Stomach (tissue), 9 donors: Measurements from ENCODE around the gene TNPO3. TPM values are rescaled to one million over a fixed set of nuclear protein-coding genes. Genes with fewer than 3 reads are reported as not detected.

Experiments used
- DNase-seq, 2 donors: peaks; one replicate each; pipeline versions ENCODE4 v3.0.0 to v3.0.0-alpha.2; 2013 to 2019
- H3K27ac ChIP-seq, 5 donors: fragments of 200-600 bp in 4 of 5; sonication (generic) in 4 of 5; one replicate each; pipeline ENCODE4 v1.5.1; 2013 to 2019; ENCODE audit warnings: mild to moderate bottlenecking in 1 of 5, moderate library complexity in 1 of 5
- H3K27me3 ChIP-seq, 3 donors: fragments of 200-600 bp; sonication (generic); one replicate each; pipeline ENCODE4 v1.5.1; 2017 to 2019; ENCODE audit warnings: mixed run types in 1 of 3
- H3K36me3 ChIP-seq, 4 donors: fragments of 200-600 bp; sonication (generic); 1 replicate in 3 of 4; 2 replicates in 1 of 4; pipeline ENCODE4 v1.5.1; 2016 to 2019
- H3K4me1 ChIP-seq, 4 donors: fragments of 200-600 bp; sonication (generic); one replicate each; pipeline ENCODE4 v1.5.1; 2016 to 2019
- H3K4me3 ChIP-seq, 4 donors: fragments of 200-600 bp; sonication (generic) in 3 of 4; one replicate each; pipeline ENCODE4 v1.5.1; 2016 to 2019; ENCODE audit warnings: mild to moderate bottlenecking in 1 of 4
- H3K9me3 ChIP-seq, 4 donors: fragments of 200-600 bp; sonication (generic); one replicate each; pipeline ENCODE4 v1.5.1; 2016 to 2019
- CTCF ChIP-seq, 7 experiments: fragments of 450-650 bp in 4 of 7; fragments of 200-600 bp in 3 of 7; sonication (generic) in 3 of 7; IDR thresholded peaks; one replicate each; pipeline ENCODE4 v1.5.1; 2016 to 2019; ENCODE audit warnings: antibody characterized with exemption in 7 of 7, control low read depth in 2 of 7, mild to moderate bottlenecking in 1 of 7
- EP300 ChIP-seq: sonication (generic); formaldehyde crosslinking; IDR thresholded peaks from one replicate; pipeline ENCODE4 v1.6.1; 2017; ENCODE audit warnings: antibody characterized with exemption
- POLR2A ChIP-seq, 4 donors: fragments of 450-650 bp; IDR thresholded peaks; one replicate each; pipeline ENCODE4 v1.6.1; 2016; ENCODE audit warnings: antibody characterized with exemption in 4 of 4, control low read depth in 2 of 4, mild to moderate bottlenecking in 1 of 4, moderate library complexity in 1 of 4
- POLR2AphosphoS5 ChIP-seq, 3 donors: sonication (generic); formaldehyde crosslinking; IDR thresholded peaks; one replicate each; pipeline ENCODE4 v1.6.1; 2016; ENCODE audit warnings: antibody characterized with exemption in 3 of 3
- WGBS, 5 donors: extraction: QIAGEN DNeasy Blood & Tissue Kit in 3 of 5; methylation state at CpG; one replicate each; pipeline versions ENCODE4 v1.1.5 to v1.1.7; 2013 to 2018; 5-methylcytosine and 5-hydroxymethylcytosine counted together
- intact Hi-C: fragments of 100-400 bp; cut with DNase I; formaldehyde crosslinking; loops from one replicate; pipeline ENCODE4 v1.15.1; 2023; ENCODE audit warnings: low total_unique reads
- polyA plus RNA-seq, 3 donors: library from polyadenylated mRNA; stranded (reverse); fragments of 200-250 nt; gene quantifications; one replicate each; pipeline ENCODE4 v1.2.3, GENCODE V29; 2013
- total RNA-seq, 5 donors: library from RNA; depleted of rRNA; stranded (reverse); fragments of >200 nt; gene quantifications; one replicate each; pipeline versions ENCODE4 v1.1.0 to v1.2.3, GENCODE V29; 2014 to 2016
- donor health status: healthy with polysubstance abuse.
- donor health status: Bipolar disorder and iron deficiency.
- donor health status: healthy.

Gene TNPO3
- total and polyA plus RNA-seq, 8 donors = 10.7 to 63.8 (median 19.6) TPM

GRCh38 chr7:128986609-128987008 is 68.3 kb downstream of the TNPO3 start:
- DNase-seq = no peak
- no peak for TF ChIP-seq EP300
- no peak for TF ChIP-seq POLR2AphosphoS5 (IDR thresholded peaks at IDR 0.05)
- TF ChIP-seq CTCF (IDR thresholded peaks at IDR 0.05) = no peak
- TF ChIP-seq POLR2A (IDR thresholded peaks at IDR 0.05) = no peak
- Histone ChIP-seq H3K27me3 (no peaks in the 10 kb centered on the region), H3K4me3 (no peak overlapping the region), H3K27ac (no peak overlapping the region), H3K9me3 (no peaks in the 10 kb centered on the region), H3K36me3 (peaks cover 43 to 99% (median 96%) of the 10 kb centered on the region in 4 donors), H3K4me1 (no peaks in the 10 kb centered on the region)
- intact Hi-C loops = no loop called here
- WGBS, 5 donors = 85 to 96% (median 91%) methylated on average over 3 of the region's 3 CpGs

GRCh38 chr7:128985660-128986059 is 69.3 kb downstream of the TNPO3 start:
- no peak for DNase-seq
- TF ChIP-seq CTCF (IDR thresholded peaks at IDR 0.05) (no peak), POLR2AphosphoS5 (IDR thresholded peaks at IDR 0.05) (no peak), EP300 (no peak), POLR2A (IDR thresholded peaks at IDR 0.05) (no peak)
- Histone ChIP-seq H3K27me3 (no peaks in the 10 kb centered on the region), H3K4me3 (no peak overlapping the region), H3K36me3 (peaks cover 49 to 100% (median 97%) of the 10 kb centered on the region in 4 donors), H3K9me3 (no peaks in the 10 kb centered on the region), H3K27ac (no peak overlapping the region), H3K4me1 (no peaks in the 10 kb centered on the region)
- intact Hi-C loops = no loop called here

- no peak for DNase-seq
- Histone ChIP-seq H3K4me3 (no peak overlapping the region), H3K27me3 (no peaks in the 10 kb centered on the region), H3K27ac (no peak overlapping the region), H3K9me3 (no peaks in the 10 kb centered on the region), H3K4me1 (no peaks in the 10 kb centered on the region), H3K36me3 (peaks cover 51 to 100% (median 100%) of the 10 kb centered on the region in 4 donors)
- intact Hi-C loops = no loop called here
- TF ChIP-seq EP300 (no peak), CTCF (IDR thresholded peaks at IDR 0.05) (no peak), POLR2AphosphoS5 (IDR thresholded peaks at IDR 0.05) (no peak), POLR2A (IDR thresholded peaks at IDR 0.05) (no peak)
- 93 to 99% (median 98%) methylated on average over 2 of the region's 2 CpGs for WGBS, 5 donors
Observed at GRCh38 chr7:128982105-128982504, 72.8 kb downstream of the TNPO3 start.

- intact Hi-C loops = no loop called here
- TF ChIP-seq EP300 = no peak
- TF ChIP-seq CTCF (IDR thresholded peaks at IDR 0.05) = no peak
- TF ChIP-seq POLR2A (IDR thresholded peaks at IDR 0.05) = no peak
- TF ChIP-seq POLR2AphosphoS5 (IDR thresholded peaks at IDR 0.05) = no peak
- Histone ChIP-seq H3K9me3 (no peaks in the 10 kb centered on the region), H3K27me3 (no peaks in the 10 kb centered on the region), H3K4me1 (no peaks in the 10 kb centered on the region), H3K27ac (no peak overlapping the region), H3K4me3 (no peak overlapping the region), H3K36me3 (peaks cover 61 to 98% (median 98%) of the 10 kb centered on the region in 4 donors)
- no peak for DNase-seq
- WGBS, 5 donors = 78 to 89% (median 84%) methylated on average over 7 of the region's 7 CpGs
Observed at GRCh38 chr7:128974241-128974934, 80.5 kb downstream of the TNPO3 start.
